SK-N-SH treated with all-trans-retinoic acid at 6 μM for 48 hours (cell line): ENCODE results near the gene RABGAP1L.

ENCODE experiments used
- ATAC-seq: fragments of 200-7000 bp; cut with Tn5 transposase; 3 replicates; pipeline ENCODE4 v1.9.1; 2020; ENCODE audit warnings: mild to moderate bottlenecking, moderate library complexity
- ARNTL ChIP-seq: fragments of 450-650 bp; formaldehyde crosslinking; IDR thresholded peaks from 2 replicates; pipeline ENCODE4 v1.5.0; 2020; ENCODE audit warnings: low read depth, mild to moderate bottlenecking, moderate library complexity, borderline replicate concordance
- BACH2 ChIP-seq: fragments of 250-450 bp; sonication (Bioruptor Pico); IDR thresholded peaks from 2 replicates; pipeline ENCODE4 v1.9.0; 2021; ENCODE audit warnings: mild to moderate bottlenecking, borderline replicate concordance
- CREB5 ChIP-seq: fragments of 250-450 bp; sonication (Bioruptor Pico); IDR thresholded peaks from 2 replicates; pipeline ENCODE4 v1.5.1; 2020; ENCODE audit warnings: low read depth, mild to moderate bottlenecking, moderate library complexity
- CSRNP3 ChIP-seq: fragments of 250-450 bp; sonication (Bioruptor Pico); IDR thresholded peaks from 2 replicates; pipeline ENCODE4 v1.5.1; 2021; ENCODE audit warnings: mild to moderate bottlenecking, moderate library complexity
- ESRRG ChIP-seq: fragments of 250-450 bp; sonication (Bioruptor Pico); IDR thresholded peaks from 2 replicates; pipeline ENCODE4 v1.6.1; 2021; ENCODE audit warnings: mild to moderate bottlenecking
- GLIS3 ChIP-seq: fragments of 250-450 bp; sonication (Bioruptor Pico); IDR thresholded peaks from 2 replicates; pipeline ENCODE4 v1.5.0; 2020; ENCODE audit warnings: mild to moderate bottlenecking, moderate library complexity
- ISL1 ChIP-seq: fragments of 250-450 bp; sonication (Bioruptor Pico); IDR thresholded peaks from 2 replicates; pipeline ENCODE4 v2.1.2; 2022; ENCODE audit warnings: mild to moderate bottlenecking, moderate library complexity
- OSR1 ChIP-seq: fragments of 250-450 bp; sonication (Bioruptor Pico); IDR thresholded peaks from 2 replicates; pipeline ENCODE4 v1.8.0; 2022; ENCODE audit warnings: moderate library complexity, mild to moderate bottlenecking, inconsistent platforms
- PATZ1 ChIP-seq: fragments of 250-450 bp; sonication (Bioruptor Pico); IDR thresholded peaks from 2 replicates; pipeline ENCODE4 v1.8.0; 2020; ENCODE audit warnings: mild to moderate bottlenecking, moderate library complexity, borderline replicate concordance
- PPARA ChIP-seq: fragments of 250-450 bp; sonication (Bioruptor Pico); IDR thresholded peaks from 2 replicates; pipeline ENCODE4 v1.5.0; 2020; ENCODE audit warnings: mild to moderate bottlenecking, borderline replicate concordance
- RARB ChIP-seq: fragments of 250-450 bp; sonication (Bioruptor Pico); IDR thresholded peaks from 2 replicates; pipeline ENCODE4 v1.8.0; 2021; ENCODE audit warnings: mild to moderate bottlenecking, moderate library complexity
- SNAI2 ChIP-seq: fragments of 250-450 bp; sonication (Bioruptor Pico); IDR thresholded peaks from 2 replicates; pipeline ENCODE4 v1.5.0; 2020; ENCODE audit warnings: mild to moderate bottlenecking, moderate library complexity
- TCF4 ChIP-seq: fragments of 250-450 bp; sonication (Bioruptor Pico); IDR thresholded peaks from 2 replicates; pipeline ENCODE4 v1.8.0; 2021; ENCODE audit warnings: mild to moderate bottlenecking, moderate library complexity, borderline replicate concordance
- TSHZ2 ChIP-seq: fragments of 250-450 bp; sonication (Bioruptor Pico); IDR thresholded peaks from 2 replicates; pipeline ENCODE4 v1.5.0; 2020; ENCODE audit warnings: mild to moderate bottlenecking, moderate library complexity
- ZFP3 ChIP-seq: fragments of 250-450 bp; sonication (Bioruptor Pico); IDR thresholded peaks from 2 replicates; pipeline ENCODE4 v1.5.0; 2020; ENCODE audit warnings: mild to moderate bottlenecking, moderate library complexity
- ZFP30 ChIP-seq: fragments of 450-650 bp; formaldehyde crosslinking; IDR thresholded peaks from 2 replicates; pipeline ENCODE4 v1.5.0; 2022; ENCODE audit warnings: mild to moderate bottlenecking, moderate library complexity
- ZNF565 ChIP-seq: fragments of 450-650 bp; formaldehyde crosslinking; conservative IDR thresholded peaks from 2 replicates; pipeline ENCODE4 v1.5.0; 2020; ENCODE audit warnings: low read depth, mild to moderate bottlenecking, moderate library complexity
- ZNF70 ChIP-seq: fragments of 450-650 bp; formaldehyde crosslinking; IDR thresholded peaks from 2 replicates; pipeline ENCODE4 v1.5.0; 2020; ENCODE audit warnings: mild to moderate bottlenecking, moderate library complexity
- ZNF8 ChIP-seq: fragments of 450-650 bp; formaldehyde crosslinking; IDR thresholded peaks from 2 replicates; pipeline ENCODE4 v1.5.0; 2020; ENCODE audit warnings: mild to moderate bottlenecking, moderate library complexity

RABGAP1L gene

GRCh38 chr1:174721246-174721645, 561.9 kb downstream of the RABGAP1L start:
- no peak; the same call in 2 of the 3 replicates for ATAC-seq
- no peak for TF ChIP-seq CREB5 (CRISPR knock-in tag)
- no peak for TF ChIP-seq TSHZ2 (CRISPR knock-in tag)
- TF ChIP-seq SNAI2 (CRISPR knock-in tag): no peak
- no peak for TF ChIP-seq RARB (CRISPR knock-in tag)
- TF ChIP-seq ARNTL: no peak
- TF ChIP-seq ZNF565 (CRISPR knock-in tag): no peak
- no peak for TF ChIP-seq ZNF8 (CRISPR knock-in tag)
- no peak for TF ChIP-seq CSRNP3 (CRISPR knock-in tag)
- no peak for TF ChIP-seq BACH2 (CRISPR knock-in tag)
- no peak for TF ChIP-seq ESRRG
- TF ChIP-seq ISL1 (CRISPR knock-in tag): no peak
- TF ChIP-seq ZFP30 (CRISPR knock-in tag): no peak
- no peak for TF ChIP-seq ZNF70 (CRISPR knock-in tag)

- TF ChIP-seq CSRNP3 (CRISPR knock-in tag): no peak
- TF ChIP-seq PPARA (CRISPR knock-in tag): no peak
- no peak for TF ChIP-seq RARB (CRISPR knock-in tag)
- TF ChIP-seq BACH2 (CRISPR knock-in tag): no peak
- TF ChIP-seq TCF4 (CRISPR knock-in tag): no peak
- TF ChIP-seq TSHZ2 (CRISPR knock-in tag): no peak
- no peak for ATAC-seq
These were observed 564.5 kb downstream of the RABGAP1L start for GRCh38 chr1:174723816-174724215.

GRCh38 chr1:174724219-174724618, 564.9 kb downstream of the RABGAP1L start:
- TF ChIP-seq ZNF565 (CRISPR knock-in tag) (no peak), PATZ1 (no peak), GLIS3 (CRISPR knock-in tag) (no peak), RARB (CRISPR knock-in tag) (no peak), ZNF70 (CRISPR knock-in tag) (no peak), BACH2 (CRISPR knock-in tag) (no peak), SNAI2 (CRISPR knock-in tag) (no peak), CSRNP3 (CRISPR knock-in tag) (no peak), ZFP3 (CRISPR knock-in tag) (no peak), PPARA (CRISPR knock-in tag) (no peak), ISL1 (CRISPR knock-in tag) (no peak), OSR1 (CRISPR knock-in tag) (no peak), ARNTL (no peak), TCF4 (CRISPR knock-in tag) (no peak)
- ATAC-seq: no peak
